Adrenal gland (tissue), 12 donors: ENCODE data around the gene CLEC2L. TPM values are rescaled to one million over a fixed set of nuclear protein-coding genes. Genes with fewer than 3 reads are reported as not detected.
A peak's percentile ranks its signal among the peaks of the same experiment; 100 is the strongest.

Source experiments
- DNase-seq, 7 donors: peaks; one replicate each; pipeline ENCODE4 v3.0.0-alpha.2; 2019 to 2020
- H3K27ac ChIP-seq, 5 donors: fragments of 200-600 bp; sonication (generic) in 4 of 5; 1 replicate in 3 of 5; 2 replicates in 2 of 5; pipeline versions ENCODE4 v1.5.1 to v1.8.0; 2016 to 2020; ENCODE audit warnings: mild to moderate bottlenecking in 1 of 5
- H3K27me3 ChIP-seq: fragments of 200-600 bp; 2 replicates; pipeline ENCODE4 v1.8.0; 2021
- H3K36me3 ChIP-seq, 2 donors: fragments of 200-600 bp; replicated peaks in 1 of 2; 1 replicate in 1 of 2; 2 replicates in 1 of 2; pipeline versions ENCODE4 v1.5.1 to v1.8.0; 2018 to 2022
- H3K4me1 ChIP-seq, 2 donors: fragments of 200-600 bp; replicated peaks in 1 of 2; 1 replicate in 1 of 2; 2 replicates in 1 of 2; pipeline versions ENCODE4 v1.5.1 to v1.8.0; 2018 to 2021
- H3K4me3 ChIP-seq, 4 donors: fragments of 200-600 bp; sonication (generic) in 3 of 4; one replicate each; pipeline ENCODE4 v1.5.1; 2016 to 2018
- H3K9me3 ChIP-seq, 3 donors: fragments of 200-600 bp; sonication (generic) in 1 of 3; replicated peaks in 1 of 3; 1 replicate in 2 of 3; 2 replicates in 1 of 3; pipeline versions ENCODE4 v1.5.1 to v1.8.0; 2016 to 2021
- CTCF ChIP-seq, 6 experiments: fragments of 450-650 bp in 4 of 6; fragments of 200-600 bp in 2 of 6; sonication (generic) in 1 of 6; IDR thresholded peaks; 1 replicate in 5 of 6; 2 replicates in 1 of 6; pipeline versions ENCODE4 v1.5.1 to v1.8.0; 2016 to 2021; ENCODE audit warnings: antibody characterized with exemption in 6 of 6, mild to moderate bottlenecking in 2 of 6, moderate library complexity in 1 of 6
- POLR2A ChIP-seq, 2 donors: fragments of 450-650 bp; IDR thresholded peaks; one replicate each; pipeline ENCODE4 v1.6.1; 2017; ENCODE audit warnings: antibody characterized with exemption in 2 of 2, mild to moderate bottlenecking in 2 of 2, moderate library complexity in 1 of 2
- WGBS, 4 donors: extraction: QIAGEN DNeasy Blood & Tissue Kit in 2 of 4; methylation state at CpG; one replicate each; pipeline versions ENCODE4 v1.1.5 to v1.1.7; 2013 to 2017; 5-methylcytosine and 5-hydroxymethylcytosine counted together
- intact Hi-C, 2 donors: fragments of 100-400 bp; cut with DNase I; formaldehyde crosslinking; loops; one replicate each; pipeline versions ENCODE4 v1.14.1 to v1.15.0; 2022 to 2023
- polyA plus RNA-seq, 3 donors: library from polyadenylated mRNA; stranded (reverse); fragments of 200-250 nt in 2 of 3; fragments of 350-450 nt in 1 of 3; fragmentation: Illumina TruSeq in 1 of 3; extraction: RNeasy Lipid Tissue Mini Kit (QIAGEN cat#74804) in 1 of 3; gene quantifications; one replicate each; pipeline ENCODE4 v1.2.3, GENCODE V29; 2013 to 2014
- total RNA-seq, 9 donors: library from RNA; depleted of rRNA in 4 of 9; stranded (reverse); fragments of >200 nt in 4 of 9; fragments of 120-200 nt in 1 of 9; fragmentation: NEBNext Ultra II Directional in 1 of 9; extraction: Animal tissue kit (Norgen Biotek cat#: 25700) in 1 of 9; gene quantifications; one replicate each; pipeline versions ENCODE4 v1.1.0 to v1.2.4, GENCODE V29; 2013 to 2023
- donor health status: healthy with polysubstance abuse.
- donor health status: Bipolar disorder and iron deficiency.
- donor health status: DM: yes; HTN: yes; CAD: no.
- donor health status: DM: no; HTN: no; CAD: no.
- donor health status: DM: no; HTN: no; CAD: no.
- donor health status: DM: yes; HTN: yes; CAD: no.

CLEC2L gene
- total and polyA plus RNA-seq, 12 donors: 0.06 to 0.18 TPM; not detected in 10

DNA sequence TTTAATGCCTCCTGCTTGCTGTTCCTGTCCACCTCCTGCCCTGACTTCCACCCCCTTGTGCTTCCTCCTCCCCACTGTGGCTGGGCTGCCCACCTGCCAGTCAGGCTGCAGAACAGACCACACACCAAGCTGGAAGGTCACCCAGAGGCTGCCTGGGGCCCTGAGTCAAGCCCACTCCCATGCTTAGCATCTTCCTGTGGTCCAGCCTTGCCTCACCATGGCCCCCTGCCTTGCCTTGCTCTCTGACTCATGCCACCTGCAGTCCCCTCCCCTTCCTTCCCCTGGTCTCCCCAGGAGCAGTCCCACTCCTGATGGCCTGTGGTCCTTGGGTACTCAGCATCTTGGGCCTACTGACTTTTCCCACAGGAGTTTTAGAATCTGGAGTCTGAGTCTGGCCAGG is 2.3 kb downstream of the CLEC2L start:
- TF ChIP-seq POLR2A (IDR thresholded peaks at IDR 0.05): no peak
- TF ChIP-seq CTCF (IDR thresholded peaks at IDR 0.05): no peak
- H3K4me1 ChIP-seq: no peaks in the 10 kb centered on the region
- no peak overlapping the region for H3K27ac ChIP-seq
- H3K4me3 ChIP-seq: no peak overlapping the region
- intact Hi-C loops: no loop called here
- H3K9me3 ChIP-seq: no peaks in the 10 kb centered on the region
- DNase-seq: no peak
- peaks cover 16% of the 10 kb centered on the region for H3K27me3 ChIP-seq
- no peaks in the 10 kb centered on the region for H3K36me3 ChIP-seq

DNA sequence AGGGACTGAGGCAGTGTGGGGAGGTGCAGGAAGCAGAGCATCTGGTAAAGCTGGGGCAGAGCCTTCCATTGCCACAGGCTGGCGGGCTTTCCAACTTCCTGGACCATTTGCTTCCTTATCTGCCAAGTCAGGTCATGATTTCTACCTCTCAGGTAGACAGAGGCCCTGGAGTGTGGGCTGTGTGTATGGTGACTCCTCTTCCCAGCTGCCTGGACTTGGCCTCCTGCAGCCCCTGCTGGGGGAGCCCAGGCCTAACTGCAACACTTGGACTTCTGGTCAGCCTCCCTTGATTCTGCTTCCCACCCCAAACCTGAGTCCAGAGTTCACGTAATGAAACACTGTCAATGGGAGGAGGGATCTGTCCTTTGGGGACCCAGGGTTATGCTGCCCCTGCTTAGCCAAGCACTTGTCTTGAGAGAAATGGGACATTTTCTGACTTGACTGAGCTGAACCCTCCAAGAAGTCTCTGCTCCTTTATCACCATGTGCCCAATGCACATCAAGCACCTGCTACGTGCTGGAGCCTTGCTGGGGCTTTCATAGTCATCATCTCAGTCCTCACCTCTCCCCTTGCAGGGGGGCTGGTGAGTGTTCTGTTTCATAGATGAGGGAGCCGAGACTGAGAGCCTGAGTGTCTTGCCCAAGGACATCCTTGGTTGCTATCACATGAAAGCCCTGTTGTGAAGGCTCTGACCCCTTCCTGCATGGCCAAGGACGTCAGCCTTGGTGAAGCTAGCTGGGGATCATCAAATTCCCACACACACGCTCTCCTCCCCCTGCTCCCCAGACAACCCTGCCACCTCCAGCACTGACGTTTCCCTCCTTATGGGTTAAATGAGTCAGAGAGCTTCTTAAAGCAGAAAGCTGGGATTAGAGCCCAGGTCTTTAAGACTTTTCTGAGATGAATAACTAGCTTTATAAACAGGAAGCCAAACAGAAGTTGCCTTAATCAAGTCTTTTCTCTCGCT is 3.4 kb downstream of the CLEC2L start:
- intact Hi-C loops: no loop called here

GRCh38 chr7:139531094-139531493 is 7.6 kb downstream of the CLEC2L start:
- WGBS, 4 donors: 55 to 81% (median 70%) methylated on average over 1 of the region's 1 CpG

More for the DNA sequence above, 3.4 kb downstream of the CLEC2L start:
- 57 to 63% (median 61%) methylated on average over 7 to 8 of the region's 8 CpGs for WGBS, 4 donors
- peak in 2 of 7 donors; percentile 16 to 37 for DNase-seq
- TF ChIP-seq CTCF (IDR thresholded peaks at IDR 0.05) (no peak), POLR2A (IDR thresholded peaks at IDR 0.05) (no peak)
- no peaks in the 10 kb centered on the region for H3K9me3 ChIP-seq
- H3K4me1 ChIP-seq: no peaks in the 10 kb centered on the region
- H3K27ac ChIP-seq: no peak overlapping the region
- H3K36me3 ChIP-seq: no peaks in the 10 kb centered on the region
- peaks cover 10% of the 10 kb centered on the region for H3K27me3 ChIP-seq
- no peak overlapping the region for H3K4me3 ChIP-seq

More at GRCh38 chr7:139531094-139531493, 7.6 kb downstream of the CLEC2L start:
- H3K27ac ChIP-seq: no peak overlapping the region
- no peak overlapping the region for H3K4me3 ChIP-seq
- TF ChIP-seq POLR2A (IDR thresholded peaks at IDR 0.05): no peak
- TF ChIP-seq CTCF (IDR thresholded peaks at IDR 0.05): no peak
- no peaks in the 10 kb centered on the region for H3K4me1 ChIP-seq
- no peak for DNase-seq
- H3K27me3 ChIP-seq: no peaks in the 10 kb centered on the region
- intact Hi-C loops: no loop called here
- H3K36me3 ChIP-seq: no peaks in the 10 kb centered on the region
- H3K9me3 ChIP-seq: no peaks in the 10 kb centered on the region
